Fibroblast of villous mesenchyme (primary cell): ENCODE measurements around the gene CDH9. TPM values are rescaled to one million over a fixed set of nuclear protein-coding genes. Genes with fewer than 3 reads are reported as not detected.

Experiments
- DNase-seq: peaks from one replicate; pipeline ENCODE4 v3.0.0-alpha.2; 2010; ENCODE audit warnings: low read depth
- H3K4me3 ChIP-seq: 2 replicates; pipeline ENCODE4 v1.5.1; 2011; ENCODE audit warnings: low read depth, mild to moderate bottlenecking, low read length
- CTCF ChIP-seq: IDR thresholded peaks from 2 replicates; pipeline ENCODE4 v1.5.1; 2012; ENCODE audit warnings: low read depth, mild to moderate bottlenecking, low read length; ENCODE audit not compliant: insufficient read depth
- total RNA-seq: library from RNA; depleted of rRNA; stranded (reverse); fragments of >200 nt; gene quantifications from 2 replicates; pipeline ENCODE4 v1.2.3, GENCODE V29; 2012

Gene CDH9
- total RNA-seq, 1 donor: not detected

- no peak for DNase-seq
- no peak overlapping the region for H3K4me3 ChIP-seq
- TF ChIP-seq CTCF: no peak
Observed at GRCh38 chr5:27041372-27041771, 3.0 kb upstream of the CDH9 start.

- H3K4me3 ChIP-seq: no peak overlapping the region
- DNase-seq: no peak
- TF ChIP-seq CTCF: no peak
Observed at GRCh38 chr5:27034565-27034964, 3.8 kb downstream of the CDH9 start.

GRCh38 chr5:27026801-27027200 lies 11.6 kb downstream of the CDH9 start:
- no peak overlapping the region for H3K4me3 ChIP-seq
- TF ChIP-seq CTCF: no peak
- no peak for DNase-seq

GRCh38 chr5:27026063-27026462 lies 12.3 kb downstream of the CDH9 start:
- no peak for DNase-seq
- no peak for TF ChIP-seq CTCF
- no peak overlapping the region for H3K4me3 ChIP-seq

GRCh38 chr5:27021471-27021870 lies 16.9 kb downstream of the CDH9 start:
- no peak overlapping the region for H3K4me3 ChIP-seq
- DNase-seq: no peak
- no peak for TF ChIP-seq CTCF

GRCh38 chr5:27020973-27021372 lies 17.4 kb downstream of the CDH9 start:
- DNase-seq: peak; percentile 1
- TF ChIP-seq CTCF: no peak

GRCh38 chr5:27015758-27016157 lies 22.6 kb downstream of the CDH9 start:
- no peak for TF ChIP-seq CTCF
- no peak for DNase-seq
- no peak overlapping the region for H3K4me3 ChIP-seq

More at GRCh38 chr5:27020973-27021372, 17.4 kb downstream of the CDH9 start:
- no peak overlapping the region for H3K4me3 ChIP-seq
